ENCODE measurements around the gene EXOC3L2. TPM values are rescaled to one million over a fixed set of nuclear protein-coding genes. Genes with fewer than 3 reads are reported as not detected.
"Not testable (repeated sequence)": the region's sequence is repeated elsewhere in the genome, so short reads cannot be mapped to it uniquely, and the experiment has no call there.

The EXOC3L2 gene
- total RNA-seq, 1 donor from 2014 or later: not detected

DNA sequence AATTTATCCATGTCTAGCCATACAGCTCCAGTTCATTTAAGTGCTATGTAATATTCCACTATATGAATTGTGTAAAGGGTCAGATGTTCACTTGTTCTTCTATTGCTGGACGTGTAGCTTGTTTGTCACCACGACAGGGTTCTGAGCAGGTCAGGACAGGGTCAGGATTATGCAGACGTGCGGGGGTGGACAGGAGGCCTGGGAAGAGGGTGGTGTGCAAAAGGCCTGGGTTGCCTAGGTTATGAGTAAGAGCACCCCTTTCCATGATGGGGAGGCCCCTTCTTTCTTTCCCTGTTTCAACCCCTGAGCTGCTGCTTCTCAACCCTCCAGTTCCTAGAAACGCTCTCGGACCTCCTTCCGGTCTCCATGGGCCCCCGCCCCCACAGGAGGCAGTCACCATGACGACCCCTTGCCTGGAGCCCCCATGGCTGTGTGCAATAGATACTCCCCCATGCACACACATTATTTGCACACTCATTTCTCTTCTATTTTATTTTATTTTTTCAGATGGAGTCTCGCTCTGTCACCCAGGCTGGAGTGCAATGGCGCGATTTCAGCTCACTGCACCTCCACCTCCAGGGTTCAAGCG lies 2.0 kb downstream of the EXOC3L2 start:
- no peaks in the 10 kb centered on the region for H3K27me3 ChIP-seq (ENCODE audit: control insufficient read depth, insufficient read depth, low read length)
- DNase-seq (ENCODE audit: low read depth) (no peak), FAIRE-seq (no peak)
- TF ChIP-seq, protein P1, sequence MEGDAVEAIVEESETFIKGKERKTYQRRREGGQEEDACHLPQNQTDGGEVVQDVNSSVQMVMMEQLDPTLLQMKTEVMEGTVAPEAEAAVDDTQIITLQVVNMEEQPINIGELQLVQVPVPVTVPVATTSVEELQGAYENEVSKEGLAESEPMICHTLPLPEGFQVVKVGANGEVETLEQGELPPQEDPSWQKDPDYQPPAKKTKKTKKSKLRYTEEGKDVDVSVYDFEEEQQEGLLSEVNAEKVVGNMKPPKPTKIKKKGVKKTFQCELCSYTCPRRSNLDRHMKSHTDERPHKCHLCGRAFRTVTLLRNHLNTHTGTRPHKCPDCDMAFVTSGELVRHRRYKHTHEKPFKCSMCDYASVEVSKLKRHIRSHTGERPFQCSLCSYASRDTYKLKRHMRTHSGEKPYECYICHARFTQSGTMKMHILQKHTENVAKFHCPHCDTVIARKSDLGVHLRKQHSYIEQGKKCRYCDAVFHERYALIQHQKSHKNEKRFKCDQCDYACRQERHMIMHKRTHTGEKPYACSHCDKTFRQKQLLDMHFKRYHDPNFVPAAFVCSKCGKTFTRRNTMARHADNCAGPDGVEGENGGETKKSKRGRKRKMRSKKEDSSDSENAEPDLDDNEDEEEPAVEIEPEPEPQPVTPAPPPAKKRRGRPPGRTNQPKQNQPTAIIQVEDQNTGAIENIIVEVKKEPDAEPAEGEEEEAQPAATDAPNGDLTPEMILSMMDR (IDR thresholded peaks at IDR 0.05; ENCODE audit: insufficient read depth, low read length, severe bottlenecking): no peak
- H3K4me3 ChIP-seq (ENCODE audit: low read depth, low read length): no peak overlapping the region
- H3K36me3 ChIP-seq (ENCODE audit: control insufficient read depth, insufficient read depth, low read length): no peaks in the 10 kb centered on the region

DNA sequence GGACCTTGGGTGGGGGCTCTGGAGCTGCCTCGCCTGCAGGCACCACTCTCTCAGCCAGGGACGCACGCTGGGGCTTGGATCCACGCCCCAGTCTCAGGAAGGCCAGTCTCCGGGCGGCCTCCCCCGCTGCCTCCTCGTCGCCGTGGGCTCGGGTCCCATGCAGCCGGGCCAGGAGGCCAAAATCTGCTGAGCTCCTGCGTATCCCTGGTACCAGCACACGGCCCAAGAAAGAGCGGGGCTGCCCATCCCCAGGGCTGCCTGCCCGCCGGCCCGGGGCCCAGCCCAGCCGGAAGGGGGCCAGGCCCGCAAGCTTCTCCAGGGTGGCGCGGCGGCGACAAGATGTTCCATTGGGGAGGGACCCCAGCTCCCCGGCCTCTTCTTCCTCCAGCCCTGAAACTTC lies 6.7 kb downstream of the EXOC3L2 start:
- no peaks in the 10 kb centered on the region for H3K36me3 ChIP-seq (ENCODE audit: control insufficient read depth, insufficient read depth, low read length)
- DNase-seq (ENCODE audit: low read depth) (no peak), FAIRE-seq (no peak)
- TF ChIP-seq, protein P1 (IDR thresholded peaks at IDR 0.05; ENCODE audit: insufficient read depth, low read length, severe bottlenecking): no peak
- H3K27me3 ChIP-seq (ENCODE audit: control insufficient read depth, insufficient read depth, low read length): peaks cover 2% of the 10 kb centered on the region
- no peak overlapping the region for H3K4me3 ChIP-seq (ENCODE audit: low read depth, low read length)

DNA sequence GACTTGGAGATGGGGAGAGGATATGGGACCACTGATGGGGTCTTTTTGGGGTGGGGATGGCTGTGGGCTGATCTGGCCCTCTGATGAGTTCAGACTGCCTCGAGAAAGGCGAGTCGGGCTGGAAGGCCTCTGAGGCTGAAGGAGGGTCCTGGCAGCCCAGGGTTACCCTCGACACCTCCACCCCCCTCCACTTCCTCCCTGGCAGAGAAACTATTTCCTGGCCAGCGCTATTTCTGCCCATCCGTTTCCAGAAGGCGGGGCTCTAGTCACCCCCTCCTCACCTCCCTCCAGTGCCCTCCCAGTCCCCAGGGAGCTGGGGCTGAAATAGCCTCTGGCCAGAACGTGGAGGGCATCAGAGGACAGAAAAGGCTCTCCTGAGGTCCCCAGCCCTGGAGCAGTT lies 9.7 kb downstream of the EXOC3L2 start:
- Histone ChIP-seq H3K27me3 (ENCODE audit: control insufficient read depth, insufficient read depth, low read length) (peaks cover 2% of the 10 kb centered on the region), H3K36me3 (ENCODE audit: control insufficient read depth, insufficient read depth, low read length) (no peaks in the 10 kb centered on the region), H3K4me3 (ENCODE audit: low read depth, low read length) (no peak overlapping the region)
- FAIRE-seq: no peak
- TF ChIP-seq, protein P1 (IDR thresholded peaks at IDR 0.05; ENCODE audit: insufficient read depth, low read length, severe bottlenecking): no peak
- DNase-seq (ENCODE audit: low read depth): no peak

DNA sequence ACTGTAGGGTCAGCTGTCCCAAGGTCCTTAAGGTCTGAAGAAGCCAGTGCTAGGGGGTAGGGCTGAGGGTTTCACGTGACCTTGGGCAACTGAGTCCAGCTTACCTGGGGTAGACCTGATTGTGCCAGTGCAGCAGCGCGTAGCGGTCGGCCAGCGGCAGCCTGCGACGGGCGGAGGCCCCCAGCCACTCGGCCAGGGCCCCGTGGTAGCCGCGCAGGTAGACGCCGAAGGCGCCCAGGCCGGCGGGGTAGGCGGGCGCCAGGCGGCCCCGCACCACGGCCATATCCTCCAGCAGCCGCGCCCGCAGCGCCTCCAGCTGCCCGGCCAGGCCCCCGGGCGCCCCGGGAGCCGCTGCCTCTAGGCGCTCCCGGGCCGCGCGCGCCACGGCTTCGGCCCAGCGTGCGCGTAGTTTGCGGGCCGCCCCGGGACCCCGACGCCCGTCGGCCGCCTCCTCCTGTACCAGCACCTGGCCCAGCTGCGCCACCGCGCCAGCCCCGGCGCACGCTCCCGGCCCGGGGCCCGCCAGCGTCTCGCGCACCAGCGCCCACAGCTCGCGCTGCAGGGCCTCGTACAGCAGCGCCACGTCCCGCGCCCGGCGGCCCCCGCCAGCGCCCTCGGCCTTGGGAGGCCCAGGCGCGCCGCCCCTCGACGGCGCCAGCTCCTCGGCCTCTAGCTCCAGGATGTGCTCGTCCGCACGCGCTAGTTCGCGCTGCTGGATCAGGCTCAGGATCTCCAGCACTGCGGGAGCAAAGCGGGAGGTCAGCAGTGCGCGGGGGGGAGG lies 10.9 kb downstream of the EXOC3L2 start:
- FAIRE-seq: no peak
- no peak for DNase-seq (ENCODE audit: low read depth)
- Histone ChIP-seq H3K27me3 (ENCODE audit: control insufficient read depth, insufficient read depth, low read length) (peaks cover 2% of the 10 kb centered on the region), H3K4me3 (ENCODE audit: low read depth, low read length) (no peak overlapping the region), H3K36me3 (ENCODE audit: control insufficient read depth, insufficient read depth, low read length) (no peaks in the 10 kb centered on the region)
- TF ChIP-seq, protein P1 (IDR thresholded peaks at IDR 0.05; ENCODE audit: insufficient read depth, low read length, severe bottlenecking): no peak

DNA sequence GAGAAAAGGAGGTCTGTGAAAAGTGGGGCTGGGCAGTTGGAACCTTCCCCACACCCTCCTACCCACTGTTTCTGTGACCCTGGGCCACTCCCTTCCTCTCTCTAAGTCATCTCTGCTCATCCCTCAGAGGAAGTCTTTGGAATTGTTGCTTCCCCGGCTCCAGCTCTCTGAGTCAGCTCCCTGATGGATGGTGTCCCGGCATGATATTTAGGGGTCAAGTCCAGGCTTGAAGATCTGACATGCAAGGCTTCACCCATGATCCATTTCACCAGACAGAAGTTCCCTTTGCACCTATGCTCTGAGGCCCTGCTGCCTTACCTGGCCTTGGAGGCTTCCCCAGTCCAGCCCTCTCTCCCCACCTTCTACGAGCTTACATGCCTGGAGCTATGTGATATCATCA lies 13.3 kb downstream of the EXOC3L2 start:
- no peaks in the 10 kb centered on the region for H3K36me3 ChIP-seq (ENCODE audit: control insufficient read depth, insufficient read depth, low read length)
- no peak overlapping the region for H3K4me3 ChIP-seq (ENCODE audit: low read depth, low read length)
- FAIRE-seq (peak; percentile 97), DNase-seq (ENCODE audit: low read depth) (peak; percentile 97)
- TF ChIP-seq, protein P1 (IDR thresholded peaks at IDR 0.05; ENCODE audit: insufficient read depth, low read length, severe bottlenecking): no peak
- peaks cover 2% of the 10 kb centered on the region for H3K27me3 ChIP-seq (ENCODE audit: control insufficient read depth, insufficient read depth, low read length)

DNA sequence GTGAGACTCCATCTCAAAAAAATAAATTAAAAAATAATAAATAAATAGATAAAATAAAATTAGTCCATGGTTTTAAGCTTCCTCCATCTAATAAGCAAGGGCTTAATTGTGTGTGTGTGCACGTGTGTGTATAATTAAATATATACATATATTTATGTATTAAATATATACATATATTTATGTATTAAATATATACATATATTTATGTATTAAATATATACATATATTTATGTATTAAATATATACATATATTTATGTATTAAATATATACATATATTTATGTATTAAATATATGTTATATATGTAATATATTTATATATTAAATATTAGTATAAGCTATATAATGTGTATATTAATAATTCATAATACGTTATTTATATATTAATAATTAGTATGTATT lies 16.2 kb downstream of the EXOC3L2 start:
- DNase-seq (ENCODE audit: low read depth); FAIRE-seq; H3K27me3 ChIP-seq (ENCODE audit: control insufficient read depth, insufficient read depth, low read length); H3K36me3 ChIP-seq (ENCODE audit: control insufficient read depth, insufficient read depth, low read length); H3K4me3 ChIP-seq (ENCODE audit: low read depth, low read length): not testable (repeated sequence)

All from bronchial epithelial cell (primary cell).